T-cell (primary cell): Measurements from ENCODE around the gene CD160. TPM values are rescaled to one million over a fixed set of nuclear protein-coding genes. Genes with fewer than 3 reads are reported as not detected.

Experiments
- ATAC-seq, 4 experiments: fragments of 200-7000 bp in 3 of 4; fragments of 150-1000 bp in 1 of 4; cut with Tn5 transposase; replicated peaks in 1 of 4; 1 replicate in 3 of 4; 2 replicates in 1 of 4; pipeline ENCODE4 v1.10.0; 2021; ENCODE audit warnings: moderate library complexity in 3 of 4, mild to moderate bottlenecking in 2 of 4, moderate number of reproducible peaks in 1 of 4
- CTCF ChIA-PET, 2 donors: fragments of 300-600 bp; sonication (Branson Sonifier 250); formaldehyde crosslinking; loops; one replicate each; lab custom pipeline; 2022; ENCODE audit warnings: antibody characterized with exemption in 2 of 2; lab: Charles Lee
- POLR2A ChIA-PET, 2 donors: fragments of 300-600 bp; sonication (Branson Sonifier 250); formaldehyde crosslinking; loops; one replicate each; lab custom pipeline; 2022; ENCODE audit warnings: antibody characterized with exemption in 2 of 2; lab: Charles Lee
- DNase-seq, 35 experiments: peaks; one replicate each; pipeline versions ENCODE4 v3.0.0 to v3.0.0-alpha.2; 2013 to 2023
- H3K27ac ChIP-seq: one replicate; pipeline ENCODE4 v1.5.1; 2013; ENCODE audit warnings: low read length
- H3K27me3 ChIP-seq, 2 experiments: replicated peaks in 1 of 2; 1 replicate in 1 of 2; 2 replicates in 1 of 2; pipeline versions ENCODE4 v1.6.1 to v1.7.0; 2013; ENCODE audit warnings: low read length in 1 of 2, mixed read lengths in 1 of 2; ENCODE audit not compliant: control insufficient read depth in 2 of 2, insufficient read depth in 2 of 2; ENCODE audit errors: extremely low read depth in 1 of 2
- H3K36me3 ChIP-seq, 2 donors: 1 replicate in 1 of 2; 2 replicates in 1 of 2; pipeline versions ENCODE4 v1.6.1 to v1.7.0; 2013; ENCODE audit warnings: low read length in 1 of 2; ENCODE audit not compliant: control insufficient read depth in 2 of 2, insufficient read depth in 1 of 2; ENCODE audit errors: extremely low read depth in 1 of 2
- H3K4me1 ChIP-seq, 2 experiments: 1 replicate in 1 of 2; 2 replicates in 1 of 2; pipeline versions ENCODE4 v1.6.1 to v1.7.0; 2013; ENCODE audit warnings: low read length in 2 of 2, mixed read lengths in 1 of 2; ENCODE audit not compliant: insufficient read depth in 2 of 2, control insufficient read depth in 1 of 2; ENCODE audit errors: extremely low read depth in 1 of 2
- H3K4me3 ChIP-seq, 2 donors: 1 replicate in 1 of 2; 2 replicates in 1 of 2; pipeline versions ENCODE4 v1.5.1 to v1.7.0; 2013; ENCODE audit warnings: mild to moderate bottlenecking in 2 of 2, low read length in 1 of 2, moderate library complexity in 1 of 2; ENCODE audit not compliant: control insufficient read depth in 1 of 2; ENCODE audit errors: extremely low read depth in 1 of 2
- H3K9me3 ChIP-seq: 2 replicates; pipeline ENCODE4 v1.7.0; 2013
- H3K27ac Mint-ChIP-seq, 2 donors: one replicate each; pipeline ENCODE4 v1.8.0; 2020 to 2021; ENCODE audit warnings: mild to moderate bottlenecking in 2 of 2, mixed read lengths in 2 of 2
- H3K27me3 Mint-ChIP-seq, 2 donors: one replicate each; pipeline ENCODE4 v1.8.0; 2021 to 2022; ENCODE audit warnings: mixed read lengths in 2 of 2
- H3K36me3 Mint-ChIP-seq: one replicate; pipeline ENCODE4 v1.8.0; 2021; ENCODE audit warnings: mixed read lengths
- H3K4me1 Mint-ChIP-seq, 3 donors: one replicate each; pipeline ENCODE4 v1.8.0; 2020 to 2022; ENCODE audit warnings: mixed read lengths in 3 of 3, mild to moderate bottlenecking in 1 of 3
- H3K4me3 Mint-ChIP-seq, 3 donors: one replicate each; pipeline ENCODE4 v1.8.0; 2020 to 2022; ENCODE audit warnings: mild to moderate bottlenecking in 3 of 3, mixed read lengths in 3 of 3, moderate library complexity in 3 of 3
- H3K9me3 Mint-ChIP-seq, 3 donors: one replicate each; pipeline ENCODE4 v1.8.0; 2020 to 2022; ENCODE audit warnings: mixed read lengths in 3 of 3
- WGBS: methylation state at CpG from one replicate; pipeline ENCODE4 v1.1.5; 2013; ENCODE audit warnings: missing lambda C conversion rate; ENCODE audit not compliant: insufficient coverage; 5-methylcytosine and 5-hydroxymethylcytosine counted together
- total RNA-seq, 35 experiments: library from RNA in 6 of 35; stranded (reverse) in 6 of 35; fragments of 120-200 nt in 1 of 35; gene quantifications; one replicate each; pipeline versions ENCODE4 v1.2.1 to v1.2.4 and lab custom pipeline; 2013 to 2026

Gene CD160
- total RNA-seq, 5 donors from 2014 or later (not counting 1 experiment from before 2014, with no cell fraction given), result 0.53 to 9.1 (median 1.7) TPM

DNA sequence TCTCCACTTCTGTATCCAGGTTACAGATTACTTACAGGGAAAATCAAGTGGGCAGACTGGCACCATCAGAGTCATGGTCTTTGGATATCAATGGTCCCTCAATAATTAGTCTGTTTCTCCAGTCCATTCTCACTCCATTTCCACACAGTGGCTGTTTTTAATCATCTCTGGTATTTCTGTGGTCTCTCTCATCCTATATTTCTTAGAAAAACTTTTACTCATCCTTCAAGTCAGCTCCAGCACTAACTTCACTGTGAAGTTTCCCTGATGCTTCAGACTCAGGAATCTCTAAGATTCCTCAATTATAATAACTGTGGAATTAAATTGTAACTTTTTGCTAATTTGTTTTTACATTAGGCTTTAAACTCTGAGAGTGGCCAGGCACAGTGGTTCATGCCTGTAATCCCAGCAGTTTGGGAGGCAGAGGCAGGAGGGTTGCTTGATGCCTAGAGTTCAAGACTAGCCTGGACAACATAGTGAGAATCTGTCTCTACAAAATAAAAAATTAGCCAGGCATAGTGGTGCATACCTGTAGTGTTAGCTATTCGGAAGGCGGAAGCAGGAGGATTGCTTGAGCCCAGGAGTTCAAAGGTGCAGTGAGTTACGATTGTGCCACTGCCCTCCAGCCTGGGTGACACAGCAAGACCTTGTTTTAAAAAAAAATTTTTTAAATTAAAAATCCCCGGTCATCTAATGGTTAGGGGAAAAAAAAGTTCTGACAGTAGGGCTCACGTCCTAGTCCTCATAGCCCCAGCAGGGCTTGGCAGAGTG lies 10.6 kb downstream of the CD160 start:
- H3K27ac ChIP-seq, result no peak overlapping the region
- no peaks in the 10 kb centered on the region for H3K4me1 ChIP-seq
- H3K4me3 ChIP-seq, result no peak overlapping the region
- no peaks in the 10 kb centered on the region for H3K9me3 Mint-ChIP-seq
- H3K36me3 Mint-ChIP-seq, result peaks cover 5% of the 10 kb centered on the region
- no peaks in the 10 kb centered on the region for H3K4me1 Mint-ChIP-seq
- H3K4me3 Mint-ChIP-seq, result no peak overlapping the region
- no peaks in the 10 kb centered on the region for H3K27me3 ChIP-seq
- no peaks in the 10 kb centered on the region for H3K9me3 ChIP-seq
- DNase-seq, result no peak
- peaks cover 0 to 14% of the 10 kb centered on the region in 2 donors for H3K36me3 ChIP-seq
- POLR2A ChIA-PET, result no interaction called here
- H3K27ac Mint-ChIP-seq, result no peak overlapping the region
- WGBS, result 95% methylated on average over 4 of the region's 5 CpGs
- H3K27me3 Mint-ChIP-seq, result no peaks in the 10 kb centered on the region
- no peak for ATAC-seq
- CTCF ChIA-PET, result no interaction called here

DNA sequence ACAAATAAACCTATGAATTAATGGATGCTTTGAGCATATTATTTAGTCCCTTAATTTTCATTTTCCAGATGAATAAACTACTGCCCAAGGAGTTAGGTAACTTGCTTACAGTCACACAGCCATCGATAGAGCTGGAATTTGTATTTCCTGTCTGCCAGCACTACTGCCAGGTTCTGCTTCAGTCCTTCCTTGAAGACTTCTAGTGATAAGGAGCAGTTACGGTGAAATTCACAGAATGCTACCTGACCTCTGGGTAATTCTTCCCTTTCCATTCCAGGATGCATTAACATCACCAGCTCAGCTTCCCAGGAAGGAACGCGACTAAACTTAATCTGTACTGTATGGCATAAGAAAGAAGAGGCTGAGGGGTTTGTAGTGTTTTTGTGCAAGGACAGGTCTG lies 11.2 kb downstream of the CD160 start:
- no peaks in the 10 kb centered on the region for H3K9me3 Mint-ChIP-seq
- WGBS, result no CpG with 5 or more reads among the region's 4 CpGs

DNA sequence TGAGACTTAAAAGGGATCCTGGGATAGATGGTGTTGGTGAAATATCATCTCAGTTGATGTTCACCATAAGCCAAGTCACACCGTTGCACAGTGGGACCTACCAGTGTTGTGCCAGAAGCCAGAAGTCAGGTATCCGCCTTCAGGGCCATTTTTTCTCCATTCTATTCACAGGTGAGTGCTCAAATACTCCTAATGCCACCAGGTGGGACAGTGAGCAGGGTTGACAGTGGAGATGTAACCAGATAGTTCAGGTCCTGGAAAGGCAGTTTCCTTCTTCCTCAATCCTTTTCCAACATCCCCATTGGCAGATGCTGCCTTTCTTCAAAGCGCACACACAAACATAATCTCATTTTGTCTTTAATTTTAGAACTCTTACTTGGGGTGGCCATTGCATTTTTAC lies 11.6 kb downstream of the CD160 start:
- ATAC-seq (no peak), DNase-seq (no peak)
- Mint-ChIP-seq H3K4me3 (no peak overlapping the region), H3K27ac (no peak overlapping the region), H3K36me3 (peaks cover 5% of the 10 kb centered on the region), H3K9me3 (no peaks in the 10 kb centered on the region), H3K27me3 (no peaks in the 10 kb centered on the region), H3K4me1 (no peaks in the 10 kb centered on the region)
- Histone ChIP-seq H3K9me3 (no peaks in the 10 kb centered on the region), H3K4me3 (no peak overlapping the region), H3K27me3 (no peaks in the 10 kb centered on the region), H3K4me1 (no peaks in the 10 kb centered on the region), H3K36me3 (peaks cover 0 to 14% of the 10 kb centered on the region in 2 donors), H3K27ac (no peak overlapping the region)
- ChIA-PET POLR2A (no interaction called here), CTCF (no interaction called here)
- WGBS, result no CpG with 5 or more reads among the region's 3 CpGs

More for the DNA sequence above, 11.2 kb downstream of the CD160 start:
- H3K4me3 Mint-ChIP-seq, result no peak overlapping the region
- ATAC-seq (no peak), DNase-seq (no peak)
- H3K27ac ChIP-seq, result no peak overlapping the region
- CTCF ChIA-PET, result no interaction called here
- H3K27ac Mint-ChIP-seq, result no peak overlapping the region
- no peak overlapping the region for H3K4me3 ChIP-seq
- H3K9me3 ChIP-seq, result no peaks in the 10 kb centered on the region
- H3K27me3 ChIP-seq, result no peaks in the 10 kb centered on the region
- H3K36me3 Mint-ChIP-seq, result peaks cover 5% of the 10 kb centered on the region
- H3K27me3 Mint-ChIP-seq, result no peaks in the 10 kb centered on the region
- POLR2A ChIA-PET, result no interaction called here
- H3K4me1 Mint-ChIP-seq, result no peaks in the 10 kb centered on the region
- no peaks in the 10 kb centered on the region for H3K4me1 ChIP-seq
- H3K36me3 ChIP-seq, result peaks cover 0 to 14% of the 10 kb centered on the region in 2 donors

DNA sequence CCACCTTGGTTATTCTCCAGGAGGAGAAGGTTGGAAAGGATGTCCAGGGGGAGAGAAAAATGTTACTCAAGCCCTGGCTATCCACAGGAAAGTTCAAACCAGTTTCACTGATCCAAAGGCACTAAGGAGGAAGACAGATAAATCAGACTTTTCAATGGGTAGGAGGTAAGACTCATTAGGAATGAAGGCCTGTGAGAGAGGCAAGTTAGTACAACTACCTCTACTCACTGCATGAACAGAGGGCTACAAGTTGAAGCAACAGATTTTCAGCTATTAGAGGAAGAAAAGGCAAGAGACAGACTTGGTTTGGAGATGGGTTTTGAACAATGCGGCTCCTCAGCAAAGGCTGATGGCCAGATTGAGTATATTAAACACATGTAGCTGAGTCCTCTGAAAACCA lies 16.9 kb downstream of the CD160 start:
- CTCF ChIA-PET, result no interaction called here
- ATAC-seq, result no peak

DNA sequence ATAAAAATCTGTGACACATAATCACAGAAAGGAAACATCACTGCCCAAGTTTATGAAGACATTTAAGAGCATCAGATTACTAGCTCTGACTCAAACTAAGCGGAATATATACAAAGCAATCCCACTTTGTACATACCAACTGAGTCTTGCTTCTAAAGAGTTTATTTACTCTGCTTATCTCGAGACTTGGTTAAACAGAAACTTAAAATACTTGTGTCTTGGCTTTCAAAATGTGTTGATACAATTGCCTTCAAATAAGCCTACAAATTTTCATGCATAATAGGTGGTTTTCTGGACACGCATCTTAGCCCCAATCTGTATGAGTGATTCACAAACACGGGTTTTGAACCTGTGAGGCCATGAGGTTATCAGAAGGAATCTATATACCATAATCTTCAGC lies 21.0 kb downstream of the CD160 start:
- ChIA-PET POLR2A (no interaction called here), CTCF (no interaction called here)
- peaks cover 0 to 2% (median 0%) of the 10 kb centered on the region in 3 donors for H3K4me1 Mint-ChIP-seq
- no peak overlapping the region for H3K4me3 ChIP-seq
- no peak overlapping the region for H3K27ac Mint-ChIP-seq
- no peak for DNase-seq
- H3K4me1 ChIP-seq, result no peaks in the 10 kb centered on the region
- H3K36me3 Mint-ChIP-seq, result peaks cover 40% of the 10 kb centered on the region
- H3K9me3 ChIP-seq, result no peaks in the 10 kb centered on the region
- no peaks in the 10 kb centered on the region for H3K27me3 Mint-ChIP-seq
- no peak overlapping the region for H3K4me3 Mint-ChIP-seq
- H3K36me3 ChIP-seq, result peaks cover 0 to 22% of the 10 kb centered on the region in 2 donors
- no peaks in the 10 kb centered on the region for H3K27me3 ChIP-seq
- ATAC-seq, result no peak
- no peak overlapping the region for H3K27ac ChIP-seq
- H3K9me3 Mint-ChIP-seq, result no peaks in the 10 kb centered on the region
- WGBS, result 100% methylated on average over 1 of the region's 4 CpGs

More for the DNA sequence above, 16.9 kb downstream of the CD160 start:
- Histone ChIP-seq H3K27ac (no peak overlapping the region), H3K4me3 (no peak overlapping the region), H3K36me3 (peaks cover 0 to 3% of the 10 kb centered on the region in 2 donors), H3K27me3 (no peaks in the 10 kb centered on the region), H3K9me3 (no peaks in the 10 kb centered on the region), H3K4me1 (no peaks in the 10 kb centered on the region)
- POLR2A ChIA-PET, result no interaction called here
- DNase-seq, result no peak
- H3K9me3 Mint-ChIP-seq, result no peaks in the 10 kb centered on the region
- WGBS, result no CpG with 5 or more reads among the region's 1 CpG
- peaks cover 0 to 2% (median 0%) of the 10 kb centered on the region in 3 donors for H3K4me1 Mint-ChIP-seq
- H3K27ac Mint-ChIP-seq, result no peak overlapping the region
- no peak overlapping the region for H3K4me3 Mint-ChIP-seq
- H3K27me3 Mint-ChIP-seq, result no peaks in the 10 kb centered on the region
- peaks cover 2% of the 10 kb centered on the region for H3K36me3 Mint-ChIP-seq

DNA sequence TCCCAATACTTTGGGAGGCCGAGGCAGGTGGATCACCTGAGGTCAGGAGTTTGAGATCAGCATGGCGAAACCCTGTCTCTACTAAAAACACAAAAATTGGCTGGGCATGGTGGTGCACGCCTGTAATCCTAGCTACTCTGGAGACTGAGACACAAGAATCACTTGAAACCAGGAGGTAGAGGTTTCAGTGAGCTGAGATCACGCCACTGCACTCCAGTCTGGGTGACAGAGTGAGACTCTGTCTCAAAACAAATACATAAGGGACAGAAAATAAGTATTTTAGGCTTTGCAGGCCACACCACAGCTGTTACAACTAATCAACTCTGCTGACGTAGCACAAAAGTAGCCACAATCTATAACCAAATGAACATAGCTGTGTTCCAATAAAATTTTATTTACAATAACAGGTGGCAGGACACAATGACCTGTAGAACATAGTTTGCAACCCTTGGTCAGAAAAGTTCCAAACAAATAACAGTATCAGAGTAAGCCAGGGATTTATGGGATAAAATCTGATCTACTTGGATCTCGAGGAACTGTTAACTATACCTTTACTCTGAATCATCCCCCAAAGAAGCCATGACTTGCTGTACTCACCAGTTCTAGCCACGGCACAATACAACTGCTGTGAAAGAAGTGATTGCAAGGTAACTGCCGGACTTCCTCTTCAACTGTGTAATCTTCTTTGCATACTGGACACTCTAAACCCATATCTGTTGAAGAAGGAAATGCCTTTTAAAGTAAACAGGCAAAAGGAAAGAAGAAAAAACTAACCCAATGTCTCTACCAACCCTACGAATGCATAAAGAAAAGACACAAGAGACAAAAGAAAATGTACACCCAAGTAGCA lies 28.3 kb downstream of the CD160 start:
- CTCF ChIA-PET, result no interaction called here
- Mint-ChIP-seq H3K27ac (no peak overlapping the region), H3K27me3 (no peaks in the 10 kb centered on the region)

More for the DNA sequence above, 28.3 kb downstream of the CD160 start:
- Mint-ChIP-seq H3K36me3 (peaks cover 68% of the 10 kb centered on the region), H3K9me3 (no peaks in the 10 kb centered on the region), H3K4me1 (no peaks in the 10 kb centered on the region), H3K4me3 (no peak overlapping the region)
- POLR2A ChIA-PET, result no interaction called here
- WGBS, result 96% methylated on average over 5 of the region's 9 CpGs
- Histone ChIP-seq H3K36me3 (peaks cover 9 to 87% of the 10 kb centered on the region in 2 donors), H3K4me3 (no peak overlapping the region), H3K27me3 (no peaks in the 10 kb centered on the region), H3K27ac (no peak overlapping the region), H3K4me1 (no peaks in the 10 kb centered on the region), H3K9me3 (no peaks in the 10 kb centered on the region)
- no peak for ATAC-seq
- DNase-seq, result no peak
